HG03354 (cell line): ENCODE results near the gene RERE.

Experiments
- ATAC-seq: cut with Tn5 transposase; IDR thresholded peaks from one replicate; pipeline ENCODE4 v1.9.1; 2021; ENCODE audit warnings: mild to moderate bottlenecking; ENCODE audit not compliant: unreplicated experiment, poor library complexity, severe bottlenecking

RERE gene

DNA sequence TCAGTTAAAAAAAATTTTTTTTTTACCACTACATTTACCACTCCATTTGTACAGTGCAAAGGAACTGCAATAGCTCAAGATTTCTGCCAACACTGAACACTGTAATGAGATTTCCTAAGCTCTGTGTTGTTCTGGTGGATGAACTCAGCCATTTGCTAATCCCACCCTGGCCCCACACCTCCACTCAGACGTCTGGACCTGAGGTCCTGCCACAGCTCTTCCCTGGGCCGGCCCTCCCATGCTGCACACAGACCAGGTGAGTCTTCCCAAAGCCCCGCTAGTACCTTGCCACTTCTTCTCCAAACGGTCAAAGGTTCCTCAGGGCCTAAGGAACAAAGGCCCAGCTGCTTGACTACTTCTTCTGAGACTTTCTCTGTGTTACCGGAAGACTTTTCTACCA is 443.1 kb downstream of the RERE start:
- ATAC-seq, result no peak

GRCh38 chr1:8373581-8374241 is 443.7 kb downstream of the RERE start:
- ATAC-seq, result no peak

DNA sequence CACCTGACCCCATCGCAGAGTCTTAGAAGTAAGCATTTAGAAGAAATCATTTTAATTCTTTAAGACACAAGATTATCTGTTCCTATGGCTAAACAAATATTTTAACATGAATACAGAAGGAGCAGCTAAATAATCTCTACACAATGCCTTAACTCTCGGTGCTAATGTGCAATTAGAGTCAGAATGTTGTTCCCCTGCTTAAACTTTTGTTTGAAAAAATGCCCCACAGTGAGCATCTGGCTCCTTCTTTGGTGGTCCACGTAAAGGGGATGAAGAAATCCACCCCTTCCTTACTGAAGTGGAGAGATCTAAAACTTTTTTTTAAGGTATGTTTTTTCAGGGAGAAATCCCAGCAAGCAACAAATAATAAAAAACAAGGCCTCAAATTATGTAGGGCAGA is 444.3 kb downstream of the RERE start:
- no peak for ATAC-seq

- ATAC-seq, result no peak
Measured at GRCh38 chr1:8371372-8371991, 446.0 kb downstream of the RERE start.

GRCh38 chr1:8370905-8371315 is 446.5 kb downstream of the RERE start:
- no peak for ATAC-seq

DNA sequence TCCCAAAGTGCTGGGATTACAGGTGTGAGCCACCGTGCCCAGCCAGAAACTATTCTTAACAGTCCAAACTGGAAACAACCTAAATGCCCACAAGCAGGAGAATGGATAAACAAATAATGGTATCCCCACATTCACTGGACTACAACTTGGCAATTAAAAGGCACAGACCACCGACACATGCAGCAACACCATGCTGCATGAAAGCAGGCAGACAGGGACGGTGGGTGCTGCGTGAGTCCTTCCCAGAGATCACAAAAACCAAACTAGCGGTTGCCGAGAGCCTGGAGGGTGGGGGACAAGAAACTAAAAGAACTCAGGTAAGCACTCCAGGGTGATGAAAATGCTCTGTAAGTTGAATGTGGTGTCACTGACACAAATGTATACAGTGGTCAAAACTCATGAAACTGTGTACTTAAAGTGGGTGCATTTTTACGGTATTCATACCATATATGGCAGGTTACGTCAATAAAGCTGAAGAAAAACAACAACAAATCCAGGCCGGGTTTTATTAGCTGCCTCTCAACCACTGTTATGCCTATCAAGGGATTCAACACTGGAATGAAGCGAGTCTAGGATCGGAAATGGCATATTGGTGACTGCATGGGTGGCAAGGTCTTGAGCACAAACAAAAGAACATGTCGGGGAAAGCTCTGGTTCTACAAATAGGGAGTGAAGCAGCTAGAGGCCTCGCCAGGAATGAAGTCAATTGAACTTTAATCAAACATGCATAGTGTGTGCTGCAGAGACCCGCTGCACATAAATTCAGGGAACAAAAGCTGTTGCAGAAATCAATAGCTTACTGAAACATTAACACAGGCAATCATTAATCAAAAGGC is 447.2 kb downstream of the RERE start:
- ATAC-seq, result no peak

DNA sequence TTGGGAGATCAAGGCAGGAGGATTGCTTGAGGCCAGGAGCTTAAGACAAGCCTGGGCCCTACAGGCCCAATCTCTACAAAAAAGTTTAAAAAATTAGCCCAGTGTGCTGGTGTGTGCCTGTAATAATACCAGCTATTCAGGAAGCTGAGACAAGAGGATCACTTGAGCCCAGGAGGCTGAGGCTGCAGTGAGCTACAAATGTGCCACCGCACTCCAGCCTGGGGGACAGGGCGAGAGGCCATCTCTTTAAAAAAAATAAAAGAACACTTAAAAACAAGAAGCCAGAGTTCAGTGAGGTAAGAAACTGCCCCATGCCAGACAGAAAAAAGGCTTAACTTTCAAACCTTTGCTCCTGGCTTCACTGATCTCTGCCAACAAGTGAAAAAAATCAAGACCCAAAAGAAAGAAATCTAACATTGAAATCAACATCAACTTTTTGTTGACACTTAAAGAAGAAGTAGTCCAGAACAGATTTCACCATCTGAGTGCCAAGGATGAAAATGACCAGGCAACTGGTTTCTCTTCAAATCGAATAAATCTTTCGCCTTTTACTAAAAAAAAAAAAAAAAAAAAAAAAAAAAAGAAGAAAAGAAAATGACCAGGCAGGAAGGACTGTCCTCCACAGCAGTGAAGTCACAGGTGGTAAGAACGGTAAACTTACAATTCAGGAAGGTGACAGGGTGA is 448.3 kb downstream of the RERE start:
- ATAC-seq, result no peak

GRCh38 chr1:8367571-8368194 is 449.8 kb downstream of the RERE start:
- no peak for ATAC-seq

GRCh38 chr1:8365661-8366362 is 451.6 kb downstream of the RERE start:
- ATAC-seq, result no peak

GRCh38 chr1:8364528-8365442 is 452.7 kb downstream of the RERE start:
- ATAC-seq, result no peak

GRCh38 chr1:8363767-8364301 is 453.6 kb downstream of the RERE start:
- ATAC-seq, result no peak

- ATAC-seq, result no peak
Measured at GRCh38 chr1:8363186-8363766, 454.2 kb downstream of the RERE start.

DNA sequence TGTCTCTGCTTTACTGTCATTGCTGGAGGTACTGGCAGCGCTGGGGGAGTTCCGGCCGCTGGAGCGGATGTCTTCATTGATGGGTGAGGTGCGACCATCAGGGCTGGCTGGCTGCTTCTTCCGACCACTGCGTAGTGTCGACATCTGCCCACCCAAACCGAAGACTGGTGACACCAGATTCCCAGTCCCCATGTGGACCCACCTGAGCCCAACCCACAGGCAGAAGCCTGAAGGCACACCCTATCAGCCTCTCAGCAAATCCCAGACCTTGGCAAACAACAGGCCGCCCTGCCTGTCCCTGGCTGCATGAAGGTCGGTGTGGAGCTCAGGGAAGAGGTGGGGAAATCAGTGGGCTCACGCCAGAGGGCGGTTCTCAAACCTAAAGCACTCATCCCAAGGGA is 454.7 kb downstream of the RERE start:
- no peak for ATAC-seq

GRCh38 chr1:8361198-8361849 is 456.1 kb downstream of the RERE start:
- ATAC-seq, result no peak

DNA sequence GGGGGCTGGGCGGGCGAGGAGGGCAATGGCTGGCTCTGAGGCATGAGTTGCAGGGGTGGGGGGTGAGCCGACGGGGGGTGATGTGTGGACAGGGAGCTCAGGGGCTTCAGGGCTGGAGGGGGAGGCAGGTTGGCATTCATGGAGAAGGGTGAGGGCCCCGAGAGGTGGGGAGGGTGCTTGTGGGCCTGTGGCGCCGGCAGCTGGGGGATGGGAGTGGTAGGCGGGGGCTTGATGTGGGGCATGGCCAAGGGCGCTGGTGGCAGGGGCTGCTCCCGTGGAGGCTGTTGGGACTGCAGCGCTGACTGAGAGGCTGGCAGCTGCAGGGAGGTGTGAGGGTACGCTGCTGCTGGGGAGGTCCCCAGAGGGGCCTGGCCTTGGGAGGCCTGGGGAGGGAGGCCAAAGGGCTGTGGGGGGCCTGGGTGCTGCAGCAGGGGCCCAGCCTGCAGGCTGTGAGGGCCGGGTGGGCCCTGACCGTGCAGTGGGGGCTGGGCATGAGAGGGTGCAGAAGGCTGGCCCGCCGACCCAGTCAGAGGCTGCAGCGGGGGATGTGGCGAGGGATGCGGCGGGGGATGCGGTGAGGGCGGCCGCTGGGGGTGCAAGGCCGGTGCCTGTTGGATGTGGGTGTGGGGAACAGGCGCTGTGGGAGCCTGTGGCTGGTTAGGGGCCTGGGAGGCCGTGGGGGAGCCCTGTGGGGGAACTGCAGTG is 456.8 kb downstream of the RERE start:
- ATAC-seq, result no peak

GRCh38 chr1:8359617-8360481 is 457.6 kb downstream of the RERE start:
- ATAC-seq, result no peak
